ENCODE measurements around the gene OTUB1. TPM values are rescaled to one million over a fixed set of nuclear protein-coding genes. Genes with fewer than 3 reads are reported as not detected.

Gene OTUB1
- total and polyA plus RNA-seq, 2 experiments from 2014 or later = 49.9 to 152 TPM

- Histone ChIP-seq H3K36me3 (replicated peaks; ENCODE audit: insufficient read depth, low read depth) (no peaks in the 10 kb centered on the region), H3K9me3 (ENCODE audit: low read depth) (no peaks in the 10 kb centered on the region), H3K4me3 (peak overlapping the region; percentile 82), H3K4me2 (peak overlapping the region; percentile 97), H3K27ac (peak overlapping the region; percentile 61), H3K4me1 (ENCODE audit: insufficient read depth) (peaks cover 9% of the 10 kb centered on the region), H2AFZ (peak overlapping the region; percentile 86), H4K20me1 (ENCODE audit: insufficient read depth, poor library complexity, severe bottlenecking) (no peaks in the 10 kb centered on the region), H3K9me2 (replicated peaks; ENCODE audit: insufficient read depth) (no peaks in the 10 kb centered on the region), H3K27me3 (no peaks in the 10 kb centered on the region), H3K79me2 (peaks cover 54% of the 10 kb centered on the region)
- 6% methylated on average over 26 of the region's 26 CpGs for WGBS (ENCODE audit: low lambda C conversion rate, missing lambda C conversion rate)
- no peak for TF ChIP-seq EZH2 (IDR thresholded peaks at IDR 0.05; ENCODE audit: borderline replicate concordance)
- TF ChIP-seq EZH2phosphoT487 (IDR thresholded peaks at IDR 0.05; ENCODE audit: low read depth, severe bottlenecking, unreplicated experiment) = no peak
- TF ChIP-seq CTCF (IDR thresholded peaks at IDR 0.05; ENCODE audit: poor library complexity) = no peak
- peak; percentile 49 for DNase-seq (ENCODE audit: low spot score)
Measured at GRCh38 chr11:63939397-63939891, 46.8 kb upstream of the OTUB1 start.

GRCh38 chr11:63940786-63941185, 45.5 kb upstream of the OTUB1 start:
- peaks cover 54% of the 10 kb centered on the region for H3K79me2 ChIP-seq
- DNase-seq (ENCODE audit: low spot score) = no peak

GRCh38 chr11:63941901-63942300, 44.3 kb upstream of the OTUB1 start:
- Histone ChIP-seq H2AFZ (no peak overlapping the region), H3K36me3 (replicated peaks; ENCODE audit: insufficient read depth, low read depth) (no peaks in the 10 kb centered on the region), H3K4me1 (ENCODE audit: insufficient read depth) (peaks cover 15% of the 10 kb centered on the region), H3K4me2 (no peak overlapping the region), H3K27ac (no peak overlapping the region), H3K27me3 (no peaks in the 10 kb centered on the region), H3K79me2 (peaks cover 54% of the 10 kb centered on the region), H4K20me1 (ENCODE audit: insufficient read depth, poor library complexity, severe bottlenecking) (no peaks in the 10 kb centered on the region), H3K9me2 (replicated peaks; ENCODE audit: insufficient read depth) (no peaks in the 10 kb centered on the region), H3K9me3 (ENCODE audit: low read depth) (no peaks in the 10 kb centered on the region), H3K4me3 (no peak overlapping the region)
- WGBS (ENCODE audit: low lambda C conversion rate, missing lambda C conversion rate) = 84% methylated on average over 4 of the region's 4 CpGs
- TF ChIP-seq EZH2phosphoT487 (IDR thresholded peaks at IDR 0.05; ENCODE audit: low read depth, severe bottlenecking, unreplicated experiment) (no peak), EZH2 (IDR thresholded peaks at IDR 0.05; ENCODE audit: borderline replicate concordance) (no peak), CTCF (IDR thresholded peaks at IDR 0.05; ENCODE audit: poor library complexity) (no peak)
- no peak for DNase-seq (ENCODE audit: low spot score)

More at GRCh38 chr11:63940786-63941185, 45.5 kb upstream of the OTUB1 start:
- Histone ChIP-seq H4K20me1 (ENCODE audit: insufficient read depth, poor library complexity, severe bottlenecking) (no peaks in the 10 kb centered on the region), H3K9me2 (replicated peaks; ENCODE audit: insufficient read depth) (no peaks in the 10 kb centered on the region), H3K4me3 (no peak overlapping the region), H3K36me3 (replicated peaks; ENCODE audit: insufficient read depth, low read depth) (no peaks in the 10 kb centered on the region), H3K4me2 (no peak overlapping the region), H2AFZ (no peak overlapping the region), H3K9me3 (ENCODE audit: low read depth) (no peaks in the 10 kb centered on the region), H3K4me1 (ENCODE audit: insufficient read depth) (peaks cover 15% of the 10 kb centered on the region), H3K27me3 (no peaks in the 10 kb centered on the region), H3K27ac (no peak overlapping the region)
- 91% methylated on average over 6 of the region's 6 CpGs for WGBS (ENCODE audit: low lambda C conversion rate, missing lambda C conversion rate)
- TF ChIP-seq EZH2phosphoT487 (IDR thresholded peaks at IDR 0.05; ENCODE audit: low read depth, severe bottlenecking, unreplicated experiment) (no peak), CTCF (IDR thresholded peaks at IDR 0.05; ENCODE audit: poor library complexity) (no peak), EZH2 (IDR thresholded peaks at IDR 0.05; ENCODE audit: borderline replicate concordance) (no peak)
